CD4-positive, alpha-beta T cell treated with Interferon alpha-2 for 1 hour (primary cell): Measurements from ENCODE around the gene OR13H1.
"Not testable (repeated sequence)": the region's sequence is repeated elsewhere in the genome, so short reads cannot be mapped to it uniquely, and the experiment has no call there.

Experiments
- DNase-seq, 2 donors: peaks; one replicate each; pipeline ENCODE4 v3.0.0-alpha.2; 2020 to 2022

OR13H1 gene, protein sequence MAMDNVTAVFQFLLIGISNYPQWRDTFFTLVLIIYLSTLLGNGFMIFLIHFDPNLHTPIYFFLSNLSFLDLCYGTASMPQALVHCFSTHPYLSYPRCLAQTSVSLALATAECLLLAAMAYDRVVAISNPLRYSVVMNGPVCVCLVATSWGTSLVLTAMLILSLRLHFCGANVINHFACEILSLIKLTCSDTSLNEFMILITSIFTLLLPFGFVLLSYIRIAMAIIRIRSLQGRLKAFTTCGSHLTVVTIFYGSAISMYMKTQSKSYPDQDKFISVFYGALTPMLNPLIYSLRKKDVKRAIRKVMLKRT

DNA sequence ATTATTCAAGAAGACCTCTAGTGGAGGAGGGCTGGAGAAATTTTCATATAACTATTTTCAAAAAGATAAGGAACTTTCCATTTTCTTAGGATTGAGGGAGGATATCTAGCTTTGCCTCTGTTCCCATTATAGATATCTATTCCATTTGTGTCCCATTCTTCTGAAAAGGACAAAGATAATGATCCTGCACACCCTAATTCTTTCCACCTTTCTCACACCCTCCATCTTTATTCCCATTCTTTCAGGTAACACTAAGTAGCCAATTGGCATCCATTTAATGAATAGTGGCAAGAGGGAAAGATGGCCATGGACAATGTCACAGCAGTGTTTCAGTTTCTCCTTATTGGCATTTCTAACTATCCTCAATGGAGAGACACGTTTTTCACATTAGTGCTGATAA, at the start of gene OR13H1:
Gene OR13H1, plus strand, starts transcription at position 301 of the 400 bp plus-strand sequence. Its CDS starts 0 bp downstream, at position 301.
- DNase-seq = no peak

DNA sequence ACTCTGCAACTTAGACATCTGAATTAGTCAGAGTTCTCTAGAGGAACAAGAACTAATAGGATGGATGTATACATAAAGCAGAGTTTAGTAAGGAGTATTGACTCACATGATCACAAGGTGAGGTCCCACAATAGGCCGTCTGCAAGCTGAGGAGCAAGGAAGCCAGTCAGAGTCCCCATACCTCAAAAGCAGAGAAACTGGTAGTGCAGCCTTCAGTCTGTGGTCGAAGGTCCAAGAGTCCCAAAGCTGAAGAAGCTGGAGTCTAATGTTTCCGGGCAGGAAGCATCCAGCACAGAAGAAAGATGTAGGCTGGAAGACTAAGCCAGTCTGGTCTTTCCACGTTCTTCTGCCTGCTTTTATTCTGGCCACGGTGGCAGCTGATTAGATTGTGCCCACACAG, 42.3 kb upstream of the OR13H1 start:
- DNase-seq = not testable (repeated sequence)

DNA sequence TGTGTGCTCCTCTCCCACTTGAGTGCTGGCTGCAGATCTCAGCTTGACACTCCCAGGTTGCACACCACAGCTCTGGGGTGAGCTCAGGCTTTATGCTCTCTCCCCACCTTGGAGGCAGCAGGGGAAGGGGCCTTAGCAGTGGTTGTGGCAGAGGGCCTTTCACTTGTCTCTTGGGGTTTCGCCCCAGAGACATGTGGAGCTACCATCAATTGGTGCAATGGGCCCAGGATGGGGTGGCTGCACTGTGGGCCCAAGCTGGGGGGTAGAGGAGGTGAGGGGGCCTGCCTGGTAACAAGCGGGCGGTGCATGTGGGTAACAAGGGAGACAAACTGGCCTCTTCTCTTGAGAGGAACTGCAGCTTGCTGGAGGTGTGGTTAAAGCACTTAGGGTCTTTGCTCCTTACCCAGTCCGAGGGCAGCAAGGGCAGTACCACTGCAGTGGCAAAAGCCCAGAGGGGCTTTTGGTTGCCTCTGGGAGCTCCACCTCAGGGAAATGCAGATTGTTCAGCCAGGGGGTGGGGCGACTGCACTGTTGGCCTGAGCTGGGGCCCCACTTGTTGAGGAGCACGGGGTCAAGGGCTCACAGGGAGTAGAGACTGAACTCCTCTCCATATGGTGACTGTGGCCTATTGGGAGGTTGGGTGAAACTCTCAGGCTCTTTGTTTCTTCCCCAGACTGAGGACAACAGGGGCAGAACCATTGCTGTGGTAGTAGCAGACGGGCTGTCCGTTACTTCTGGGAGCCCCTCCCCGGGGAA, 30.5 kb upstream of the OR13H1 start:
- no peak for DNase-seq

DNA sequence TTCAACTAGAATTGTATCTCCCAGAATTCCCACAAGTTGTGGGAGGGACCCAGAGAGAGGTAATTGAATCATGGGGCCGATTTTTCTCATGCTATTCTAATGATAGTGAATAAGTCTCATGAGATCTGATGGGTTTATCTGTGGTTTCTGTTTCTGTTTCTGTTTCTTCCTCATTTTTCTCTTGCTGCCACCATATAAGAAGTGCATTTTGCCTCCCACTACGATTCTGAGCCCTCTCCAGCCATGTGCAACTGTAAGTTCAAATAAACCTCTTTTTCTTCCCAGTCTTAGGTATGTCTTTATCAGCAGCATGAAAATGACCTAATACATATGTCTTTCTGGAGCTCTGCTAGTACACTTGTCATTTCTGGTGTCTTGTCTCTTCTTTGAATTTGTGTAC, 22.1 kb upstream of the OR13H1 start:
- no peak for DNase-seq

DNA sequence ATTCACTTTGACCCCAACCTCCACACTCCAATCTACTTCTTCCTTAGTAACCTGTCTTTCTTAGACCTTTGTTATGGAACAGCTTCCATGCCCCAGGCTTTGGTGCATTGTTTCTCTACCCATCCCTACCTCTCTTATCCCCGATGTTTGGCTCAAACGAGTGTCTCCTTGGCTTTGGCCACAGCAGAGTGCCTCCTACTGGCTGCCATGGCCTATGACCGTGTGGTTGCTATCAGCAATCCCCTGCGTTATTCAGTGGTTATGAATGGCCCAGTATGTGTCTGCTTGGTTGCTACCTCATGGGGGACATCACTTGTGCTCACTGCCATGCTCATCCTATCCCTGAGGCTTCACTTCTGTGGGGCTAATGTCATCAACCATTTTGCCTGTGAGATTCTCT, 344 bp downstream of the OR13H1 start:
- no peak for DNase-seq

DNA sequence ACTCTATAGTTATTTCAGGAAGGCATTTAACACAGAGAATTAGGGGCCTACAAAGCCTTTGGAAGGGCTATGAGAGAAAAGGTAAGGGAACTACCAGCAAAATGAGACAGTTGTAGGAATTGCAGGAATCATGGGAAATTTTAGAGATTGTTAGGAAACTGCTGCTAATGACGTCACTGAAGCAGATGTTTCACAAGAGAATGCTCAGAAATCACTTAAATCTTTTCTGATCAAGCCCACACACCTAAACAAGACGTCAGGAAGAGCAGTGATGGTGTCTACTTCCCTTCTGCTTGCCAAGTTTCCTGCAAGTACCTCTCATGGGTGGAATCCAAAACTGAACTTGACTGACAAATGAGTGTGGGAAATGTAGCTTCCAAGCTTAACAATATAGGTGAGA, 5.1 kb downstream of the OR13H1 start:
- DNase-seq = no peak

DNA sequence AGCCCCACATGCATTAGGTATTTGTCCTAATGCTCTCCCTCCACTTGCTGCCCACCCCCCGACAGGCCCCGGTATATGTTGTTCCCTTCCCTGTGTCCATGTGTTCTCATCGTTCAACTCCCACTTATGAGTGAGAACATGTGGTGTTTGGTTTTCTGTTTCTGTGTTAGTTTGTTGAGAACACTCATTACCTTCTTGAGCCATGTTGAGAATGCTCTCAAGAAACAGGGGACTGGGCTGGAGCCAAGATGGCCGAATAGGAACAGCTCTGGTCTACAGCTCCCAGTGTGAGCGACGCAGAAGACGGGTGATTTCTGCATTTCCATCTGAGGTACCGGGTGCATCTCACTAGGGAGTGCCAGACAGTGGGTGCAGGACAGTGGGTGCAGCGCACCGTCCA, 8.6 kb downstream of the OR13H1 start:
- not testable (repeated sequence) for DNase-seq

DNA sequence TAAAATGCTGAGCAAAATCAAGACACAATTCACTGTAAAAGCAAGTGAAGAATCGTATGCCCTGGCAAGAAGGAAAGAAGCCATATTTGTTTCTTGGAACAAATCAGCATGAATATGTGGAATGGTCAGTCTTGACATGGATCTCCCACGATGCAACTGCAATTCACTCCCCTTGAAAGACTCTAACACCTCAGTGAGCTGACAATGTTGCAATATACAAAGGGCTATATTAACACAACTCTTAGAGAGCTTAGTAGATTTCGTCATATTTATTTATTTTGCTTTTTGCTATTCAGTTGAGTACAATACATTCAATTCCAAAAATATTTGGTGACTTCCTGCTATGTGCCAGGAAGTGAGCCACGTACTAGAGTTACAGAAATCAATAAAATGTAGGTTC, 14.7 kb downstream of the OR13H1 start:
- no peak for DNase-seq

DNA sequence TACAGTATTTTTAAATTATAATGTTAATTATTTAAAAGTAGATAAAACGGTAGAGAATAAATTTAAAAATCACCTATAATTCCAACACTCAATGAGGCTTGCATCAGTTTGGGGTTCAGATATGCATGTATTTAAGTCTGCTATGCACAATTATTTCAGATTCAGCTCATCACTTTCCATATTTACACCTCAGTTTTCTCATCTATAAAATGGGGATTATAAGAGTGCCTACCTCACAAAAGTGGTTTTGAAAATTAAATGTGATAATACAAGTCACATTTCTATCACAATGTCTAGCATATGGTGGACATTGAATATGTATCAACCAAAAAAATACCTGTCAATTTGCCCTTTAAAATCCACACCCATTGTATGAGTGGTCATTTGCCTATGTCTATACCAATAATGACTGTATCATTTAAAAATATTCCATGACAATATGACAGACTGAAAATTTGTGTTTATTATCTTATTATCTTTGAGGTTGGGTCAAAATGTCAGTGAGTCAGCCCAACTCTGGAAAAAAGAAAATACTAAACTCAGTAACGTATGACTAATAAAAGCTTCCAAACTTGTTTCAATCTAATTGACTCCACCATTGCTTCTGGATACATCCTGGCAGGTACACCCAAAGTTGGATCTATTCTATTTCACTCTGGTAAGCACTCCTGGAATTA, 20.8 kb downstream of the OR13H1 start:
- DNase-seq = no peak

DNA sequence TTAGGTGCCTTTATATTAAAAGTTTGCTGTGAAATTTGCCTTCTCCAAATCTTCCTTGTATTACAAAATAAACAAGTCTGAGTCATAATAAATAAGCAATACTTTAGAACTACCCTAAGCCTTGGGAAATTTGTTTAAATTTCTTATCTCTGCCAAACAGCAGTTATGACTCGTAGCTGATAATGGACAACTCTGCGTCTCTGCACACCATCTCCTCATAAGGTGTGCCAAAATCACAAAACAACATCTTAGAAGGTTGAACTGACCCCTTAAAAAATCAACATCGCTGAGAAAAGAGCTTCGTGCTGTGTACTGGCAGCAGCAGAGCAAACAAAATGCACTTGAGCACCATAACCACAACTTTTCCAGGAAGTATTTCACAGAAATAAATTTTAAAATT, 22.0 kb downstream of the OR13H1 start:
- DNase-seq = no peak

DNA sequence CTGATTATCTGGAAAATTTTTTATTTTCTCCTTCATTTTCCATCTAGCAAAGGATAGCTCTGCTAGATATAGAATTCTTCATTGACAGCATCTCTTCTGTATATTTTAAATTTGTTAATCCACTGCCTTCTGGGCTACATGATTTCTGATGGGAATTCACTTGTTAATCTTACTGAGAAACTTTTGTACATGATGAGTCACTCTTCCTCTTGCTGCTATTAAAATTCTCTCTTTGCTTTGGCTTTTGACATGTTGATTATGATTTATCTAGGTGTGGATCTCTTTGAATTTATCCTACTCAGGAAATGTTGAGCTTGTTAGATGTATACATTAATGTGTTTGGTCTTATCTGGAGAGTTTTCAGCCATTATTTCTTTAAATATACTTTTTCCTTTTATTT, 27.5 kb downstream of the OR13H1 start:
- no peak for DNase-seq

DNA sequence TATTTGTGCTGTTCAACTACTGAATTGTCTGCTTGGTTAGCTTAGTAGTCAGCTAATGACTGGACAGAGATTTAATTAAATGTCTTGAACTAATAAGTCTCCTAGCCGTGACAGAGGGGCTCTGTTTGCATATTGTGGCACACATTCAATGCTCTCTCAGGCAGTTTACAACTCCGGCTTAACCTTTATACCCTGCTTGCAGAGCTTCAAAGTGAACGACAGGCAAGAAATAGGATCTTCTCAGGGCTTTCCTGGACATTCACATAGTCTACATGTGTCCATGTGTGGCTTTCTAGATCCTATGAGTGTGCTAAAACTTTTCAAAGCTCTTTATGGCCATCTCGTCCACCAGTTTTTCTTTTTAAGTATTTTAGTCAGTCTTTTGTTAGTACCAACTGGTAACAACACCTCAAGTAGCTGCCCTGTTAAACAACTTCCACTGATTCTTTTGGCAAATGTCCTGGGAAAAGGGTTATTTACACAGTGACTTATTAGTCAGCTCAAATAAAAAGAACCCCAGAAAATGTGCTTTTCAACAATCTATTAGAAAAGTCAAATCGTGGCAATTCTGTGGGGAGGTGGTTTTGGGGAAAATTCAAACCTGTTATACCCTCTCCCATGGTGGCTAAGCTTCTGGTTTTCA, 28.6 kb downstream of the OR13H1 start:
- DNase-seq = no peak

DNA sequence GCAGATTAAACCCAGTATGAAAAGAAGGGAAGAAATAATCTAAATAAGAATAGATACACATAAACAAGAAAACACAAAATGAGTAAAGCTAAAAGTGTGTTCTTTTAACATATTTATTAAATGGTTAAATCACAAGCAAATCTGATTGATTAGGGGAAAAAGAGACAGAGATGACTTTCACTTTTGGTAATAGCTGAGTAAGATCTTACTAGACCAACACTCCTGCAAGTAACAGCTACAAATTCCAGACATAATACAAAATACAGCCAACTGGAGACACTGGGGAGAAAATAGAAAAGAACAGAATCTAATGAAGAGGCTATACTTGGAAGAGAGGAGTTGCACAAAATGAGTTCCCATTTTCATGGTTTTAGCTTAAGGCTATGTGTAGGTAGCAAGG, 33.5 kb downstream of the OR13H1 start:
- no peak for DNase-seq

DNA sequence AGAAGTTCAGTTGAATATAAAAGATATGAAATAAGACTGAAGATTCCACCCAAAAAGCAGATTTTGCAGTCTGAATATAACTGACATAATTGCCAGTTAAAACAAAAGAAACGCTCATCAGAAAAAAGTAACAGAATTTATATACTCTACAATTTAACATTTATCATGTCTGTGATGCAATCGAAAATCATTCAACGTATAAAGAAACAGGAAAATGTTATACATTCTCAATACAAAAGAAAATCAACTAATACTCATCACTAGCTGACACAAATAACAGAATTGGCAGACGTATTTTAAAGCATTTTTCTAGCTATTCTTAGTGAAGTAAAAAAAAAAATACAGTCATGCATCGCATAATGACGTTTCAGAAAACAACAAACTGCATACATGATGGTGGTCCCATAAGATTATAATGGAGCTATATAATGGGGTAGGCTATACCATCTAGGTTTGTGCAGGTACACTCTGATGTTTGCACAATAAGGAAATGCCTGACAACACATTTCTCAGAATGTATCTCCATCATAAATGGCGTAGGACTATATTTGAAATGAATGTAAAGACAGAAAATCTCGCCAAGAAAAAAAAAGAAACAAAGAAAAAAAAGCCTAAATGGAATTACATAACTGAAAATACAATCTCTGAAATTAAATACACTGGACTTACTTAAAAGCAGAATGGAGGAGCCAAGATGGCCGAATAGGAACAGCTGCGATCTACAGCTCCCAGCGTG, 34.3 kb downstream of the OR13H1 start:
- no peak for DNase-seq

DNA sequence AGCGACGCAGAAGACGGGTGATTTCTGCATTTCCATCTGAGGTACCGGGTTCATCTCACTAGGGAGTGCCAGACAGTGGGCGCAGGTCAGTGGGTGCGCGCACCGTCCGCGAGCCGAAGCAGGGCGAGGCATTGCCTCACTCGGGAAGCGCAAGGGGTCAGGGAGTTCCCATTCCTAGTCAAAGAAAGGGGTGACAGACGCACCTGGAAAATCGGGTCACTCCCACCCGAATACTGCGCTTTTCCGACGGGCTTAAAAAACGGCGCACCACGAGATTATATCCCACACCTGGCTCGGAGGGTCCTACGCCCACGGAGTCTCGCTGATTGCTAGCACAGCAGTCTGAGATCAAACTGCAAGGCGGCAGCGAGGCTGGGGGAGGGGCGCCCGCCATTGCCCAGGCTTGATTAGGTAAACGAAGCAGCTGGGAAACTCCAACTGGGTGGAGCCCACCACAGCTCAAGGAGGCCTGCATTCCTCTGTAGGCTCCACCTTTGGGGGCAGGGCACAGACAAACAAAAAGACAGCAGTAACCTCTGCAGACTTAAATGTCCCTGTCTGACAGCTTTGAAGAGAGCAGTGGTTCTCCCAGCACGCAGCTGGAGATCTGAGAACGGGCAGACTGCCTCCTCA, 35.0 kb downstream of the OR13H1 start:
- DNase-seq = not testable (repeated sequence)

DNA sequence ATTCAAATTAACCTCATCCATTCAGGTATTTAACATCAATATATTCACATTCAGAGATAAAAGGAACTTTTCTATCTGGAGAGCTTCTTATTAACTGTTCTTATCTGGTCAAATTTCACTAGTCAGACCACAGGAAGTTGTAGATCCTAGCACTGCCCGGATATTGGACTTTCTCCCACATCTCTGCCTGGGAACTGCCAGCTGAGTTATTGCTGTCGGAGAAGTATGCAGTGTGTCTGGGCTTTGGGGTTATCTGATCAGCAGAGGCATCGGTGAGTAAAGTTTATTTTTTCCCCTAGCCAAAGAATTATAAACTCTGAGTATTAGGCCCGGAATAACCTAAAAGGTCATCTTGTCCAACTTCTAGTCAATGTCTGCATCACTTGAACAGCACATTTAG, 45.1 kb downstream of the OR13H1 start:
- no peak for DNase-seq
